ENCODE results near the gene AP4E1.

GRCh38 chr15:50977162-50977561, 68.7 kb downstream of the AP4E1 start:
- no peak for TF ChIP-seq CTCF (IDR thresholded peaks at IDR 0.05)
- no peak for TF ChIP-seq EP300 (IDR thresholded peaks at IDR 0.05)
